ENCODE data around the gene ZCWPW2. TPM values are rescaled to one million over a fixed set of nuclear protein-coding genes. Genes with fewer than 3 reads are reported as not detected.

ZCWPW2 gene
- total RNA-seq, 1 donor from 2014 or later: 3.7 TPM

DNA sequence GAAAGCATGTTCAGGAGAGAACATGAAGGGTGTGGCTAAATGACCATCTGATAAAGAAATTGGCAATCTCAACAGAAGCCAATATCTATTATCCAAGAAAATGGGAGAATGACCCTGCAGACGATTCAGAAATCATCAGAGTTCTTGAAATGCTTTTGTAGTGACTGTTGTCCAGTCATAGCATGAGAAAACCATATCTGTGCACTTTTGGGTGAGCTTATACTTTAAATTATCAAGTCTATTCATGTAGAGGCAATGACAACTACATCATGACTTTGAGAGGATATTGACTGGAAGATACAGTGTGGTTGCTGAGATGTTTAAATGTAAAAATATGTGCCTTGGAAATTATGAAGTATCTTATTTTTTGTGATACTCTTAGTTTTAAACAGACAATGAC lies 57.7 kb downstream of the ZCWPW2 start:
- Histone ChIP-seq H3K36me3 (no peaks in the 10 kb centered on the region), H3K4me3 (no peak overlapping the region), H3K27me3 (no peaks in the 10 kb centered on the region), H3K4me1 (no peaks in the 10 kb centered on the region), H3K27ac (no peak overlapping the region), H3K9me3 (peaks cover 8% of the 10 kb centered on the region)
- TF ChIP-seq CTCF (IDR thresholded peaks at IDR 0.05) (no peak), POLR2AphosphoS5 (IDR thresholded peaks at IDR 0.05; ENCODE audit: insufficient read depth in 1 of 2, low read depth in 1 of 2) (no peak), POLR2A (IDR thresholded peaks at IDR 0.05) (no peak)
- no peak for DNase-seq (ENCODE audit: extremely low spot score in 2 of 2)
- intact Hi-C loops (cut with DNase I): no loop called here

- Histone ChIP-seq H3K9me3 (no peaks in the 10 kb centered on the region), H3K4me1 (no peaks in the 10 kb centered on the region), H3K4me3 (no peak overlapping the region), H3K36me3 (no peaks in the 10 kb centered on the region), H3K27ac (no peak overlapping the region), H3K27me3 (no peaks in the 10 kb centered on the region)
- no peak for DNase-seq (ENCODE audit: extremely low spot score in 2 of 2)
- intact Hi-C loops (cut with DNase I): no loop called here
- TF ChIP-seq CTCF (IDR thresholded peaks at IDR 0.05) (no peak), POLR2A (IDR thresholded peaks at IDR 0.05) (no peak), POLR2AphosphoS5 (IDR thresholded peaks at IDR 0.05; ENCODE audit: insufficient read depth in 1 of 2, low read depth in 1 of 2) (no peak)
These were observed 100.9 kb downstream of the ZCWPW2 start for GRCh38 chr3:28449398-28449797.

DNA sequence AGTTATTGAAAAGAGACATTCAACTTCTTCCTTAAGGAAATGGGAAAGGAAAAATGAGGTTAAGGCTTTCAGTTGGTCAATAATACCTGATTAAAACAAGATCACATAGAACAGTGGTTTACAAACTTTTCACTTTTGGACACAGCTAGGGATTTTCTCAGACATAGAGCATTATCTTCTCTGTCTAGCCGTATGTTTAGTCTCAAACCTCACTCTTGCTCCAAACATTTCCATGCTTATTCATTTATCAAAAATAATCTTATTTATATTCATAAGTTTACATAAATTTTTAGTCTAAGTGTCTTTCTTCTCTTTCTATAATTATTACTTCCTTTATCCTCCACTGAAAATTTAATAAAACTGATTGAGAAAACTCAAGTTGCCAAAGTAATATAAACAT lies 114.3 kb downstream of the ZCWPW2 start:
- H3K4me3 ChIP-seq: no peak overlapping the region
- H3K27ac ChIP-seq: no peak overlapping the region
- no peaks in the 10 kb centered on the region for H3K4me1 ChIP-seq
- no peaks in the 10 kb centered on the region for H3K27me3 ChIP-seq
- H3K9me3 ChIP-seq: no peaks in the 10 kb centered on the region
- H3K36me3 ChIP-seq: no peaks in the 10 kb centered on the region
- no peak for DNase-seq (ENCODE audit: extremely low spot score in 2 of 2)
- intact Hi-C loops (cut with DNase I): no loop called here
- TF ChIP-seq POLR2A (IDR thresholded peaks at IDR 0.05) (no peak), CTCF (IDR thresholded peaks at IDR 0.05) (no peak), POLR2AphosphoS5 (IDR thresholded peaks at IDR 0.05; ENCODE audit: insufficient read depth in 1 of 2, low read depth in 1 of 2) (no peak)

- intact Hi-C loops (cut with DNase I): no loop called here
- Histone ChIP-seq H3K27ac (no peak overlapping the region), H3K9me3 (no peaks in the 10 kb centered on the region), H3K36me3 (no peaks in the 10 kb centered on the region), H3K4me3 (no peak overlapping the region), H3K27me3 (no peaks in the 10 kb centered on the region), H3K4me1 (no peaks in the 10 kb centered on the region)
- DNase-seq (ENCODE audit: extremely low spot score in 2 of 2): no peak
- TF ChIP-seq POLR2AphosphoS5 (IDR thresholded peaks at IDR 0.05; ENCODE audit: insufficient read depth in 1 of 2, low read depth in 1 of 2) (no peak), POLR2A (IDR thresholded peaks at IDR 0.05) (no peak), CTCF (IDR thresholded peaks at IDR 0.05) (no peak)
These were observed 118.9 kb downstream of the ZCWPW2 start for GRCh38 chr3:28467414-28467813.

DNA sequence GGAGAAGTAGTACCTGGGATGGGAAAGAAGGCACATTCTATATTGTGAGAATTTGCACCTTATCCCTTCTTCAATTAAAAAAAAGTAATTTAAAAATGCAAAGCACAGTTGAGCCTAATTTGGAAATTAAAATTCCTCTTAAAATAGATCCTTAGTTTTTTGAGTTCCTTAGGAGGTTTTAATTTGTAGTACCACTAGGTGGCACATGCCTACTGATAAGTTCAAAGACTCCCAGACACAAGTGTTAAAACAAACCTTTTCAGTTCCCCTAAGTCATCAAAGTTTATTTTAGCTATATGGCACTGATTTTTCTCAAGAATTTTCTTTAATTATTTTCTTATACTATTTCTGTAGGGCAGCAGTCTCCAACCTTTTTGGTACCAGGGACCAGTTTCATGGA lies 127.7 kb downstream of the ZCWPW2 start:
- no peak for TF ChIP-seq POLR2AphosphoS5 (IDR thresholded peaks at IDR 0.05; ENCODE audit: insufficient read depth in 1 of 2, low read depth in 1 of 2)
- TF ChIP-seq CTCF (IDR thresholded peaks at IDR 0.05): peak in 2 of 3 experiments; percentile 27 to 43
- Histone ChIP-seq H3K4me1 (no peaks in the 10 kb centered on the region), H3K27me3 (no peaks in the 10 kb centered on the region), H3K36me3 (no peaks in the 10 kb centered on the region), H3K4me3 (no peak overlapping the region), H3K9me3 (no peaks in the 10 kb centered on the region), H3K27ac (no peak overlapping the region)
- intact Hi-C loops (cut with DNase I): no loop called here
- no peak for DNase-seq (ENCODE audit: extremely low spot score in 2 of 2)
